Measurements from ENCODE around the gene EIF2B2. TPM values are rescaled to one million over a fixed set of nuclear protein-coding genes. Genes with fewer than 3 reads are reported as not detected.
A peak's percentile ranks its signal among the peaks of the same experiment; 100 is the strongest.

EIF2B2 gene
- total RNA-seq, 1 donor from 2014 or later, result 44.4 TPM

- Mint-ChIP-seq H3K4me1 (ENCODE audit: unreplicated experiment) (peaks cover 67% of the 10 kb centered on the region), H3K36me3 (ENCODE audit: unreplicated experiment) (no peaks in the 10 kb centered on the region), H3K9me3 (ENCODE audit: unreplicated experiment) (no peaks in the 10 kb centered on the region), H3K27me3 (ENCODE audit: unreplicated experiment) (peaks cover 11% of the 10 kb centered on the region), H3K27ac (ENCODE audit: unreplicated experiment) (peak overlapping the region; percentile 92), H3K4me3 (ENCODE audit: unreplicated experiment) (no peak overlapping the region)
- TF ChIP-seq CTCF (IDR thresholded peaks at IDR 0.05), result peak; percentile 43
- peak; percentile 91 for DNase-seq (ENCODE audit: extremely low spot score, unreplicated experiment)
These were observed 23.0 kb upstream of the EIF2B2 start for GRCh38 chr14:74979442-74980397.

- DNase-seq (ENCODE audit: extremely low spot score, unreplicated experiment), result no peak
- Mint-ChIP-seq H3K4me1 (ENCODE audit: unreplicated experiment) (peaks cover 73% of the 10 kb centered on the region), H3K27me3 (ENCODE audit: unreplicated experiment) (peaks cover 11% of the 10 kb centered on the region), H3K4me3 (ENCODE audit: unreplicated experiment) (no peak overlapping the region), H3K9me3 (ENCODE audit: unreplicated experiment) (no peaks in the 10 kb centered on the region), H3K27ac (ENCODE audit: unreplicated experiment) (peak overlapping the region; percentile 92), H3K36me3 (ENCODE audit: unreplicated experiment) (no peaks in the 10 kb centered on the region)
- no peak for TF ChIP-seq CTCF (IDR thresholded peaks at IDR 0.05)
These were observed 22.4 kb upstream of the EIF2B2 start for GRCh38 chr14:74980398-74980730.

- Mint-ChIP-seq H3K27ac (ENCODE audit: unreplicated experiment) (peak overlapping the region; percentile 92), H3K27me3 (ENCODE audit: unreplicated experiment) (peaks cover 11% of the 10 kb centered on the region), H3K4me3 (ENCODE audit: unreplicated experiment) (no peak overlapping the region), H3K4me1 (ENCODE audit: unreplicated experiment) (peaks cover 77% of the 10 kb centered on the region), H3K9me3 (ENCODE audit: unreplicated experiment) (no peaks in the 10 kb centered on the region), H3K36me3 (ENCODE audit: unreplicated experiment) (no peaks in the 10 kb centered on the region)
- peak; percentile 16 for TF ChIP-seq CTCF (IDR thresholded peaks at IDR 0.05)
- peak; percentile 94 for DNase-seq (ENCODE audit: extremely low spot score, unreplicated experiment)
These were observed 21.8 kb upstream of the EIF2B2 start for GRCh38 chr14:74980731-74981461.

GRCh38 chr14:74981462-74981782, 21.3 kb upstream of the EIF2B2 start:
- Mint-ChIP-seq H3K9me3 (ENCODE audit: unreplicated experiment) (no peaks in the 10 kb centered on the region), H3K36me3 (ENCODE audit: unreplicated experiment) (no peaks in the 10 kb centered on the region), H3K4me3 (ENCODE audit: unreplicated experiment) (no peak overlapping the region), H3K27ac (ENCODE audit: unreplicated experiment) (peak overlapping the region; percentile 92), H3K27me3 (ENCODE audit: unreplicated experiment) (peaks cover 6% of the 10 kb centered on the region), H3K4me1 (ENCODE audit: unreplicated experiment) (peaks cover 78% of the 10 kb centered on the region)
- DNase-seq (ENCODE audit: extremely low spot score, unreplicated experiment), result no peak
- TF ChIP-seq CTCF (IDR thresholded peaks at IDR 0.05), result no peak

- no peak for TF ChIP-seq CTCF (IDR thresholded peaks at IDR 0.05)
- Mint-ChIP-seq H3K4me1 (ENCODE audit: unreplicated experiment) (peaks cover 78% of the 10 kb centered on the region), H3K27ac (ENCODE audit: unreplicated experiment) (peak overlapping the region; percentile 92), H3K9me3 (ENCODE audit: unreplicated experiment) (no peaks in the 10 kb centered on the region), H3K27me3 (ENCODE audit: unreplicated experiment) (peaks cover 2% of the 10 kb centered on the region), H3K36me3 (ENCODE audit: unreplicated experiment) (no peaks in the 10 kb centered on the region), H3K4me3 (ENCODE audit: unreplicated experiment) (no peak overlapping the region)
- no peak for DNase-seq (ENCODE audit: extremely low spot score, unreplicated experiment)
These were observed 20.9 kb upstream of the EIF2B2 start for GRCh38 chr14:74981833-74982232.

Measured in osteocyte (in vitro differentiated cells).